GM12878 (cell line): ENCODE data around the gene RIC3.

ENCODE experiments used
- ATF3 ChIP-seq: IDR thresholded peaks from 2 replicates; pipeline ENCODE4 v1.6.1; 2011; ENCODE audit warnings: low read depth, mild to moderate bottlenecking, low read length, moderate library complexity, borderline replicate concordance; ENCODE audit errors: extremely low read depth
- CTCF ChIP-seq, 3 experiments: IDR thresholded peaks in 2 of 3; conservative IDR thresholded peaks in 1 of 3; 2 replicates each; pipeline ENCODE4 v1.5.1; 2011; ENCODE audit warnings: low read depth in 3 of 3, low read length in 3 of 3, mild to moderate bottlenecking in 3 of 3, control low read depth in 2 of 3, moderate library complexity in 2 of 3, inconsistent platforms in 1 of 3, mixed read lengths in 1 of 3; ENCODE audit not compliant: control insufficient read depth in 2 of 3, insufficient read depth in 1 of 3; ENCODE audit errors: extremely low read depth in 1 of 3
- ZBTB33 ChIP-seq: fragments of 450-650 bp; IDR thresholded peaks from 2 replicates; pipeline ENCODE4 v1.6.1; 2017; ENCODE audit warnings: mild to moderate bottlenecking

DNA sequence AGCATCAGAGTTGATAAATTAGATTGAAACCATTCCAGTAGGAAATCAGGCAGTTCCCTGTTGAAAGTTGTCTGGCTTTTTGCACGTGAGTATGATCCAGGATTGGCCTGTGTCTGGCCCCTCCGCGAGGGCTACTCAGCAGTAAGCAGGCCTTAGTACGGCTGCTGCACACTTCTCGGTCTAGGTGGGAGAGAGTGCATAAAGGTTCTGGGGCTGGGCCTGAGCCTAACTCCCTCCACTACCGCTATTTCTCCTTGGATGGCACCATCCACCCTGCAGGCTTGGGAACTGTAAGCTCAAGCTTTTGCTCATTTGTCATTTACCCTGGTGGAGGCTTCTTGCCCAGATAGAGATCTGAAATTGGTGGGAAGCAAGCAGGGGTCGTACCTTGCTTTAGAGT, 65.9 kb downstream of the RIC3 start:
- TF ChIP-seq ZBTB33, result no peak
- TF ChIP-seq ATF3, result no peak
- no peak for TF ChIP-seq CTCF (IDR thresholded peaks at IDR 0.05 in 2 of 3, conservative IDR thresholded peaks at IDR 0.05 in 1 of 3; ENCODE audit: control insufficient read depth in 2 of 3, extremely low read depth in 1 of 3, insufficient read depth in 1 of 3, low read depth in 3 of 3, low read length in 3 of 3)
